Choroid plexus epithelial cell (primary cell): ENCODE data around the gene COPG2.

Source experiments
- DNase-seq: peaks from one replicate; pipeline ENCODE4 v3.0.0-alpha.2; 2010; ENCODE audit warnings: low read depth
- H3K4me3 ChIP-seq: 2 replicates; pipeline ENCODE4 v1.5.1; 2011; ENCODE audit warnings: low read depth, mild to moderate bottlenecking, control low read depth, low read length, moderate library complexity
- CTCF ChIP-seq: conservative IDR thresholded peaks from 2 replicates; pipeline ENCODE4 v1.5.1; 2011; ENCODE audit warnings: low read depth, mild to moderate bottlenecking, control low read depth, inconsistent platforms, low read length, moderate library complexity

COPG2 gene

GRCh38 chr7:130649004-130649790 lies 19.4 kb downstream of the COPG2 start:
- TF ChIP-seq CTCF = no peak
- H3K4me3 ChIP-seq = no peak overlapping the region
- DNase-seq = peak; percentile 76

GRCh38 chr7:130648580-130648979 lies 20.0 kb downstream of the COPG2 start:
- TF ChIP-seq CTCF = no peak

GRCh38 chr7:130642383-130642782 lies 26.2 kb downstream of the COPG2 start:
- no peak for TF ChIP-seq CTCF
- H3K4me3 ChIP-seq = no peak overlapping the region
- DNase-seq = no peak

More at GRCh38 chr7:130648580-130648979, 20.0 kb downstream of the COPG2 start:
- DNase-seq = no peak
- H3K4me3 ChIP-seq = no peak overlapping the region

- no peak for TF ChIP-seq CTCF
- no peak overlapping the region for H3K4me3 ChIP-seq
- DNase-seq = no peak
These were observed 27.1 kb downstream of the COPG2 start for GRCh38 chr7:130641497-130641896.

- DNase-seq = no peak
- no peak for TF ChIP-seq CTCF
- no peak overlapping the region for H3K4me3 ChIP-seq
These were observed 27.5 kb downstream of the COPG2 start for GRCh38 chr7:130641040-130641439.

- TF ChIP-seq CTCF = no peak
- H3K4me3 ChIP-seq = no peak overlapping the region
- no peak for DNase-seq
These were observed 29.2 kb downstream of the COPG2 start for GRCh38 chr7:130639388-130639787.

- peak; percentile 62 for DNase-seq
- TF ChIP-seq CTCF = no peak
- H3K4me3 ChIP-seq = no peak overlapping the region
These were observed 36.4 kb downstream of the COPG2 start for GRCh38 chr7:130632111-130632510.
